Upper lobe of left lung (tissue), 4 donors: Measurements from ENCODE around the gene KCNG2.

Experiments used
- POLR2A ChIP-seq, 4 donors: fragments of 450-650 bp; IDR thresholded peaks; one replicate each; pipeline ENCODE4 v1.5.1; 2016 to 2017; ENCODE audit warnings: antibody characterized with exemption in 4 of 4, mild to moderate bottlenecking in 2 of 4
- POLR2AphosphoS5 ChIP-seq, 2 donors: sonication (generic); formaldehyde crosslinking; IDR thresholded peaks; one replicate each; pipeline ENCODE4 v1.5.1; 2017; ENCODE audit warnings: antibody characterized with exemption in 2 of 2
- TF ChIP-seq, protein P1 (sequence below), 6 experiments: fragments of 450-650 bp in 4 of 6; fragments of 200-600 bp in 2 of 6; sonication (generic) in 2 of 6; IDR thresholded peaks; one replicate each; pipeline ENCODE4 v1.5.1; 2016 to 2019; ENCODE audit warnings: antibody characterized with exemption in 6 of 6

- TF ChIP-seq POLR2AphosphoS5 (IDR thresholded peaks at IDR 0.05): no peak
- TF ChIP-seq POLR2A (IDR thresholded peaks at IDR 0.05): no peak
- TF ChIP-seq, protein P1, sequence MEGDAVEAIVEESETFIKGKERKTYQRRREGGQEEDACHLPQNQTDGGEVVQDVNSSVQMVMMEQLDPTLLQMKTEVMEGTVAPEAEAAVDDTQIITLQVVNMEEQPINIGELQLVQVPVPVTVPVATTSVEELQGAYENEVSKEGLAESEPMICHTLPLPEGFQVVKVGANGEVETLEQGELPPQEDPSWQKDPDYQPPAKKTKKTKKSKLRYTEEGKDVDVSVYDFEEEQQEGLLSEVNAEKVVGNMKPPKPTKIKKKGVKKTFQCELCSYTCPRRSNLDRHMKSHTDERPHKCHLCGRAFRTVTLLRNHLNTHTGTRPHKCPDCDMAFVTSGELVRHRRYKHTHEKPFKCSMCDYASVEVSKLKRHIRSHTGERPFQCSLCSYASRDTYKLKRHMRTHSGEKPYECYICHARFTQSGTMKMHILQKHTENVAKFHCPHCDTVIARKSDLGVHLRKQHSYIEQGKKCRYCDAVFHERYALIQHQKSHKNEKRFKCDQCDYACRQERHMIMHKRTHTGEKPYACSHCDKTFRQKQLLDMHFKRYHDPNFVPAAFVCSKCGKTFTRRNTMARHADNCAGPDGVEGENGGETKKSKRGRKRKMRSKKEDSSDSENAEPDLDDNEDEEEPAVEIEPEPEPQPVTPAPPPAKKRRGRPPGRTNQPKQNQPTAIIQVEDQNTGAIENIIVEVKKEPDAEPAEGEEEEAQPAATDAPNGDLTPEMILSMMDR (IDR thresholded peaks at IDR 0.05): no peak
These were observed 109.0 kb downstream of the KCNG2 start for GRCh38 chr18:79906706-79907105.
